MCF 10A (cell line): ENCODE results near the gene EVX1. TPM values are rescaled to one million over a fixed set of nuclear protein-coding genes. Genes with fewer than 3 reads are reported as not detected.
A peak's percentile ranks its signal among the peaks of the same experiment; 100 is the strongest.

Experiments
- BruUV-seq: library from RNA; stranded (reverse); fragments of 400-500 nt; replicated peaks from 2 replicates; lab custom pipeline; 2021; lab: Mats Ljungman, UMichigan
- CTCF ChIA-PET: fragments of 300-600 bp; sonication (Branson Sonifier 250); formaldehyde crosslinking; extraction: SDS; loops from one replicate; lab custom pipeline; 2021; ENCODE audit warnings: antibody characterized with exemption, inconsistent platforms; lab: Yijun Ruan, JAX
- POLR2A ChIA-PET: fragments of 300-600, 350-650 bp; sonication (Branson Sonifier 250); formaldehyde crosslinking; extraction: SDS; loops from one replicate; lab custom pipeline; 2020; ENCODE audit warnings: antibody characterized with exemption, inconsistent platforms; lab: Yijun Ruan, JAX
- DNase-seq: peaks from one replicate; pipeline ENCODE4 v3.0.0-alpha.2; 2018; ENCODE audit not compliant: unreplicated experiment
- H3K27ac Mint-ChIP-seq: one replicate; pipeline ENCODE4 v1.8.0; 2022; ENCODE audit warnings: mild to moderate bottlenecking, low read depth, mixed read lengths; ENCODE audit not compliant: unreplicated experiment
- H3K27me3 Mint-ChIP-seq: one replicate; pipeline ENCODE4 v1.8.0; 2022; ENCODE audit warnings: mixed read lengths; ENCODE audit not compliant: insufficient read depth, unreplicated experiment
- H3K36me3 Mint-ChIP-seq: one replicate; pipeline ENCODE4 v1.8.0; 2022; ENCODE audit warnings: mild to moderate bottlenecking, moderate library complexity, mixed read lengths; ENCODE audit not compliant: insufficient read depth, unreplicated experiment
- H3K4me1 Mint-ChIP-seq: one replicate; pipeline ENCODE4 v1.8.0; 2022; ENCODE audit warnings: mixed read lengths; ENCODE audit not compliant: insufficient read depth, unreplicated experiment
- H3K4me3 Mint-ChIP-seq: one replicate; pipeline ENCODE4 v1.8.0; 2022; ENCODE audit warnings: mild to moderate bottlenecking, moderate library complexity, mixed read lengths; ENCODE audit not compliant: unreplicated experiment
- H3K9me3 Mint-ChIP-seq: one replicate; pipeline ENCODE4 v1.8.0; 2022; ENCODE audit warnings: mixed read lengths; ENCODE audit not compliant: unreplicated experiment
- intact Hi-C: fragments of 100-400 bp; cut with micrococcal nuclease; formaldehyde crosslinking; loops from 2 replicates; pipeline ENCODE4 v1.14.1; 2022
- total RNA-seq: library from RNA; stranded (reverse); gene quantifications from 2 replicates; pipeline ENCODE4 v1.2.3, GENCODE V29; 2022
- TF ChIP-seq, protein P1 (sequence below): fragments of 200-600 bp; IDR thresholded peaks from one replicate; pipeline ENCODE4 v1.8.0; 2022; ENCODE audit warnings: antibody characterized with exemption, mild to moderate bottlenecking; ENCODE audit not compliant: unreplicated experiment

The EVX1 gene
- total RNA-seq, 1 experiment from 2014 or later = not detected

DNA sequence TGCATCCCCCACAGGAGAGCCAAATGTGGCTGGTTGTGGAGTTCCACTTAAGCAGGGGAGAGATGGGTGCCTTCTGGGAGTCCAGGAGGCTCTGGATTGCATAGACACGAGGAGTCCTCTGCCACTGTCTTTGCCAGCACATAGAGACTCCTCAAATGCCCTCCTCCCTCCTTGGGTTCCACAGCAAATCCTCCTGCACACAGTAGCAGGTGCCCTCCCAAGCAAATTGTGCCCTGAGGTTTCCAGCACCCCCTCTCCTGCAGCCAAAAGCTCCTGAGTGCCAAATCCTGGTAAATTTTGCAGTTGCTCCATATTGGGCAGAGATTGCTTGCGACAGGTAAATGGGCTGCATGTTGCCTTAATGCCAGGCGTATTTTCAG is 5.8 kb downstream of the EVX1 start:
- Mint-ChIP-seq H3K9me3 (no peaks in the 10 kb centered on the region), H3K27me3 (peaks cover 15% of the 10 kb centered on the region), H3K36me3 (no peaks in the 10 kb centered on the region), H3K4me1 (peaks cover 19% of the 10 kb centered on the region), H3K4me3 (no peak overlapping the region), H3K27ac (no peak overlapping the region)
- DNase-seq = peak; percentile 63
- POLR2A ChIA-PET = no interaction called here
- intact Hi-C loops = no loop called here
- TF ChIP-seq, protein P1, sequence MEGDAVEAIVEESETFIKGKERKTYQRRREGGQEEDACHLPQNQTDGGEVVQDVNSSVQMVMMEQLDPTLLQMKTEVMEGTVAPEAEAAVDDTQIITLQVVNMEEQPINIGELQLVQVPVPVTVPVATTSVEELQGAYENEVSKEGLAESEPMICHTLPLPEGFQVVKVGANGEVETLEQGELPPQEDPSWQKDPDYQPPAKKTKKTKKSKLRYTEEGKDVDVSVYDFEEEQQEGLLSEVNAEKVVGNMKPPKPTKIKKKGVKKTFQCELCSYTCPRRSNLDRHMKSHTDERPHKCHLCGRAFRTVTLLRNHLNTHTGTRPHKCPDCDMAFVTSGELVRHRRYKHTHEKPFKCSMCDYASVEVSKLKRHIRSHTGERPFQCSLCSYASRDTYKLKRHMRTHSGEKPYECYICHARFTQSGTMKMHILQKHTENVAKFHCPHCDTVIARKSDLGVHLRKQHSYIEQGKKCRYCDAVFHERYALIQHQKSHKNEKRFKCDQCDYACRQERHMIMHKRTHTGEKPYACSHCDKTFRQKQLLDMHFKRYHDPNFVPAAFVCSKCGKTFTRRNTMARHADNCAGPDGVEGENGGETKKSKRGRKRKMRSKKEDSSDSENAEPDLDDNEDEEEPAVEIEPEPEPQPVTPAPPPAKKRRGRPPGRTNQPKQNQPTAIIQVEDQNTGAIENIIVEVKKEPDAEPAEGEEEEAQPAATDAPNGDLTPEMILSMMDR = no peak
- CTCF ChIA-PET = interaction anchor here (0.7 to 2.0 kb wide), 2 partner anchors 326 to 349 kb away, joined by 3 to 5 read pairs; no protein-coding TSS in a partner anchor
- BruUV-seq = no TSS peak

DNA sequence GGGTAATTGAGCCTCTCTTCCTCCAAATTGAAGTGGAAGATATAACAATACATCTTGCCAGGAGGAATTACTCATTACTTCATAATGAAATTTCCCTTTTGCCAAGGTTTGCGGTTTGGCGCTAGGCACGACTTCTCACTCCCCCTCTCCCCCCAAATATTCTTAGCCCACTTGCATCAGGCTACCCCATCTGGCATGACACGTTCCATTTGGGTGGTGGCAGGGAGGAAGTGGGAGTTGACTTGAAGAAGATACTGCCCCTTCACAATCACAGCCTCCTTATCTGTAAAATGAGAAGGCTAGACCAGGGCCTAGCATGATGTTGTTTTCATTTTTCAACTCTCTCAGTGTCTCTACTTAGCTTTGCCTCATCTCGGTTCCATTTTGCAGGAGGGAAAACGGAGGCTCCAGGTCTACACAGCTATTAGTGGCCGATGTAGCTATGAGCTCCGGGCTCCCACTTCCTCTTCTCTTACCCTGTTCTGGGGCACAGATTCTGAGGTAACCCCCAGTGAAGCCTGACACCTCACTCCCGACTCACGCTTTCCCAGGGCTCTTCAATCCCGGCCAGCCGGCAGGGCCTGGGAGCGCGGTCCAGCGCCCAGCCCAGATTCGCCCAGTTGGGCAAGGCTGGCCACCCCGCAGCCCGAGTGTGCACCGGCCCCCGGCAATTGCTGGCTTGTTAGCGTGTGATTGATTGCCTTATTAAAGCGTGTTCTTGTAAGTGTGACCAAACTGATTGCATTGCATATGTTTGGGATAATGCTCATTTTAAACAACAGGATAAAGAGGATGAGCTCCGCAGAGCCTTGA is 6.5 kb downstream of the EVX1 start:
- TF ChIP-seq, protein P1 = no peak
- H3K27ac Mint-ChIP-seq = no peak overlapping the region
- H3K36me3 Mint-ChIP-seq = no peaks in the 10 kb centered on the region
- H3K4me3 Mint-ChIP-seq = no peak overlapping the region
- intact Hi-C loops = no loop called here
- BruUV-seq = no TSS peak
- CTCF ChIA-PET = interaction anchor here (0.6 to 2.0 kb wide), 2 partner anchors 88 to 325 kb away, joined by 3 to 5 read pairs; no protein-coding TSS in a partner anchor
- peaks cover 19% of the 10 kb centered on the region for H3K4me1 Mint-ChIP-seq
- DNase-seq = peak; percentile 90
- peaks cover 8% of the 10 kb centered on the region for H3K27me3 Mint-ChIP-seq
- POLR2A ChIA-PET = no interaction called here
- no peaks in the 10 kb centered on the region for H3K9me3 Mint-ChIP-seq

DNA sequence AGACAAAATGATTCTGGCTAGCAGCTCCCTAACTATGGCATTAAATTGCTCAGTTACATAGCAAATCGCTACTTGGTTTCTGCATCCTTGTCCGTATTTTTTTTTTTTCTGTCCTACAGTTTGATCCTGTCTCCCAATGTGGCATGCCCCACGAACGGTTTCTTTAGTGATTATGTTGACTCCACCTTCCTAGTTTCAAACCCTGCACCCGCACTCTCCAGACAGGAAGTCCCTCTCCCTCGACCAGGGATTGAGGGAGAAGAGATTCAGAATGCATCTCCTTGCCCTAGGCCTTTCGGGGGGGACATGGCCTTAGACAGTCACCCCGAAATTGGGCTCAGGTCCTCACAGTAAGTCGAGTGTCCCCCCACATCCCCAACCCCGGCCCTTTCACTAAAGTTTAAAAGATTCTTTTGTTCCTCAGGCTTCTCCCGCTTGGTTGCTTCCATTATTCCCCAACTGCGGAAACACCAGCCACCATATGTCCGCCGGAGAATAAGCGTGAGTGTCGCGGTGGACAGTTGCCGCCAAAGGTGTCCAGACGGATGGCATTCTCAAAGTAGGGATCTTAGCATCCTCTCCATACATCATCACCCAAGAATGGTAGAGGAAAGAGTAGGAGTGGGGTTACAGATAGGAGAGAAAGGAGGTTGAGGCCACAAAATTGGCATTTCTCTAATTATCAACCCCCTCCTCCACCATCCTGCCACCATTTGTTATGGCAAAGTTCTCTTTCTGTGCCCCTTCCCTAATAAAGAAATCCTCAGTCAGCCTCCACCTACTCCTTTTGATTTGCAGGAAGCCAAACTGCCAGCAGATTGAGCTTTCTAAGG is 7.3 kb downstream of the EVX1 start:
- Mint-ChIP-seq H3K4me1 (peaks cover 19% of the 10 kb centered on the region), H3K27me3 (no peaks in the 10 kb centered on the region), H3K36me3 (no peaks in the 10 kb centered on the region), H3K9me3 (no peaks in the 10 kb centered on the region), H3K4me3 (no peak overlapping the region), H3K27ac (no peak overlapping the region)
- TF ChIP-seq, protein P1 = no peak
- POLR2A ChIA-PET = interaction anchor here (0.6 kb wide), 2 partner anchors 228 to 1565 kb away, joined by 3 to 4 read pairs; no protein-coding TSS in a partner anchor
- intact Hi-C loops = no loop called here
- no peak for DNase-seq
- CTCF ChIA-PET = interaction anchor here (0.6 to 2.0 kb wide), 2 partner anchors 87 to 325 kb away, joined by 3 to 5 read pairs; no protein-coding TSS in a partner anchor
- BruUV-seq = no TSS peak

DNA sequence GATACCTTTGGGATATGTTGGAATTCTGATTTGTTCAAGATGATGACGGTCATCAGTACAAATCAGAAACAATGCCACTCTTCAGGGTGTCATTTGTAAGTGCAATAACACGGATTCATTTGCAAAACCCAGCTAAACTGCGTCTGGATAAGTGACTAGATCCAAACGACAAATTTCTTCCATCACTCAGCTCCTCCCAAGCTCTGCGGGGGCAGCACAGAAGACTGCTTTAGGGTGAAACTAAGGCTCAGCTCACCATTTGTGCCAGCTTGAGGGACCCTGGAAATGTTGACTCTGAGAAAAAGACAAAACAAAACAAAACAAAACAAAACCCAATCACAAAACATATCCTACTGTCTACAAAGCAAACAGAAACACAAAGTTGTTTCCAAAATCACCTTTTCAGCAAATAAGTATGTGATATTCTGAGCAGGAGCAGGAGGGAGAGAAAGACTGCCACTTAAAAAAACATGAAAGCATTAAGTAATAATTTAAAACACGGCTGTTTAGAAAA is 8.0 kb downstream of the EVX1 start:
- Mint-ChIP-seq H3K27ac (no peak overlapping the region), H3K27me3 (no peaks in the 10 kb centered on the region), H3K36me3 (no peaks in the 10 kb centered on the region), H3K4me3 (no peak overlapping the region), H3K9me3 (no peaks in the 10 kb centered on the region), H3K4me1 (peaks cover 19% of the 10 kb centered on the region)
- intact Hi-C loops = no loop called here
- ChIA-PET POLR2A (interaction anchor here (0.6 kb wide), 2 partner anchors 227 to 1565 kb away, joined by 3 to 4 read pairs; no protein-coding TSS in a partner anchor), CTCF (no interaction called here)
- no peak for DNase-seq
- TF ChIP-seq, protein P1 = no peak
- BruUV-seq = no TSS peak
